GM12878 (cell line): ENCODE data around the gene RASGRP3. TPM values are rescaled to one million over a fixed set of nuclear protein-coding genes. Genes with fewer than 3 reads are reported as not detected.
A peak's percentile ranks its signal among the peaks of the same experiment; 100 is the strongest.

Experiments
- ATAC-seq: fragments of 200-7000 bp; cut with Tn5 transposase; 3 replicates; pipeline ENCODE4 v1.9.1; 2020; ENCODE audit warnings: mild to moderate bottlenecking, moderate library complexity
- BruUV-seq: library from RNA; stranded (reverse); fragments of 400-500 nt; replicated peaks from 2 replicates; lab custom pipeline; 2021; lab: Mats Ljungman, UMichigan
- CTCF ChIA-PET: fragments of 300-600 bp; sonication (Branson Sonifier 250); formaldehyde crosslinking; extraction: SDS; loops from one replicate; lab custom pipeline; 2021; ENCODE audit warnings: inconsistent platforms; lab: Yijun Ruan, JAX
- POLR2A ChIA-PET: fragments of 350-600 bp; formaldehyde crosslinking; extraction: SDS; loops from one replicate; lab custom pipeline; 2021; ENCODE audit warnings: inconsistent platforms; lab: Charles Lee
- RAD21 ChIA-PET: fragments of 300-600 bp; sonication (Branson Sonifier 250); formaldehyde crosslinking; loops from one replicate; lab custom pipeline; 2023; ENCODE audit warnings: antibody characterized with exemption; ENCODE audit not compliant: unreplicated experiment; lab: Charles Lee
- SMC1A ChIA-PET: fragments of 300-600 bp; sonication (Branson Sonifier 250); formaldehyde crosslinking; loops from one replicate; lab custom pipeline; 2023; ENCODE audit not compliant: unreplicated experiment, uncharacterized antibody; lab: Charles Lee
- DNase-seq: peaks from one replicate; pipeline ENCODE4 v3.0.0-alpha.2; 2011; ENCODE audit warnings: low read depth, low spot score
- FAIRE-seq: peaks from 3 replicates; lab custom pipeline; 2011; peaks lifted over from hg19 to GRCh38; lab: Jason Lieb, UNC
- H2AFZ ChIP-seq: 2 replicates; pipeline ENCODE4 v1.6.0; 2011; ENCODE audit warnings: low read depth, low read length, control low read depth; ENCODE audit not compliant: control insufficient read depth
- H3K27ac ChIP-seq: 2 replicates; pipeline ENCODE4 v1.5.1; 2011; ENCODE audit warnings: control low read depth; ENCODE audit not compliant: control insufficient read depth, insufficient read depth
- H3K27me3 ChIP-seq, 2 experiments: replicated peaks in 1 of 2; 2 replicates each; pipeline versions ENCODE4 v1.6.0 to v1.6.1; 2011; ENCODE audit warnings: low read length in 1 of 2; ENCODE audit not compliant: control insufficient read depth in 2 of 2, insufficient read depth in 2 of 2
- H3K36me3 ChIP-seq, 2 experiments: 2 replicates each; pipeline ENCODE4 v1.5.1; 2011; ENCODE audit warnings: low read length in 1 of 2; ENCODE audit not compliant: control insufficient read depth in 2 of 2, insufficient read depth in 2 of 2
- H3K4me1 ChIP-seq: 2 replicates; pipeline ENCODE4 v1.6.1; 2011; ENCODE audit warnings: mild to moderate bottlenecking, low read length, moderate library complexity, mixed read lengths; ENCODE audit not compliant: control insufficient read depth, insufficient read depth
- H3K4me2 ChIP-seq: 2 replicates; pipeline ENCODE4 v1.6.0; 2011; ENCODE audit warnings: control low read depth; ENCODE audit not compliant: control insufficient read depth, insufficient read depth
- H3K4me3 ChIP-seq: fragments of 200-600 bp; sonication (generic); 2 replicates; pipeline ENCODE4 v1.5.1; 2016
- H3K79me2 ChIP-seq: 2 replicates; pipeline ENCODE4 v1.6.0; 2011; ENCODE audit warnings: low read length; ENCODE audit not compliant: control insufficient read depth, insufficient read depth
- H3K9ac ChIP-seq: 2 replicates; pipeline ENCODE4 v1.8.0; 2011; ENCODE audit warnings: low read length, control low read depth, mixed read lengths; ENCODE audit not compliant: control insufficient read depth, insufficient read depth
- H3K9me3 ChIP-seq: replicated peaks from 3 replicates; pipeline ENCODE4 v1.5.1; 2011; ENCODE audit warnings: mild to moderate bottlenecking, low read length; ENCODE audit not compliant: control insufficient read depth, insufficient read depth
- H4K20me1 ChIP-seq: 2 replicates; pipeline ENCODE4 v1.6.0; 2011; ENCODE audit not compliant: control insufficient read depth, insufficient read depth
- CBX5 ChIP-seq: sonication (generic); IDR thresholded peaks from 2 replicates; pipeline ENCODE4 v1.6.1; 2016; ENCODE audit warnings: low read depth, moderate library complexity, mild to moderate bottlenecking, inconsistent platforms
- CHD2 ChIP-seq: IDR thresholded peaks from 2 replicates; pipeline ENCODE4 v1.6.1; 2011; ENCODE audit warnings: low read depth, low read length, improper control_type of control experiment, borderline replicate concordance
- ESRRA ChIP-seq: IDR thresholded peaks from 2 replicates; pipeline ENCODE4 v1.6.1; 2012; ENCODE audit warnings: mild to moderate bottlenecking, low read length, improper control_type of control experiment
- GABPA ChIP-seq: IDR thresholded peaks from 2 replicates; pipeline ENCODE4 v1.6.1; 2014; ENCODE audit warnings: antibody characterized with exemption, low read depth, mild to moderate bottlenecking, inconsistent platforms
- KLF5 ChIP-seq: fragments of 450-650 bp; IDR thresholded peaks from 2 replicates; pipeline ENCODE4 v1.6.1; 2014; ENCODE audit warnings: mild to moderate bottlenecking; ENCODE audit not compliant: partially characterized antibody
- MYB ChIP-seq: fragments of 150-350 bp; IDR thresholded peaks from 2 replicates; pipeline ENCODE4 v1.6.1; 2014; ENCODE audit warnings: mild to moderate bottlenecking, low read depth, low read length, borderline replicate concordance
- PAX5 ChIP-seq: IDR thresholded peaks from 2 replicates; pipeline ENCODE4 v1.6.1; 2011; ENCODE audit warnings: low read depth, low read length, borderline replicate concordance
- PAX8 ChIP-seq: fragments of 450-650 bp; IDR thresholded peaks from 2 replicates; pipeline ENCODE4 v1.6.1; 2017; ENCODE audit warnings: mild to moderate bottlenecking, moderate library complexity
- PRDM15 ChIP-seq: fragments of 450-650 bp; formaldehyde crosslinking; IDR thresholded peaks from 2 replicates; pipeline ENCODE4 v1.4.0; 2020; ENCODE audit warnings: mild to moderate bottlenecking, moderate library complexity
- RCOR1 ChIP-seq: conservative IDR thresholded peaks from 2 replicates; pipeline ENCODE4 v1.6.1; 2012; ENCODE audit warnings: low read depth, low read length, improper control_type of control experiment
- RFX5 ChIP-seq: IDR thresholded peaks from 2 replicates; pipeline ENCODE4 v1.6.1; 2011; ENCODE audit warnings: low read depth, low read length, improper control_type of control experiment
- SUZ12 ChIP-seq: fragments of 200-600 bp; sonication (generic); IDR thresholded peaks from one replicate; pipeline ENCODE4 v1.6.1; 2018; ENCODE audit warnings: antibody characterized with exemption, mild to moderate bottlenecking; ENCODE audit not compliant: unreplicated experiment
- TAF1 ChIP-seq: IDR thresholded peaks from 2 replicates; pipeline ENCODE4 v1.6.1; 2011; ENCODE audit warnings: mild to moderate bottlenecking, low read depth, low read length, borderline replicate concordance
- TARDBP ChIP-seq: IDR thresholded peaks from 2 replicates; pipeline ENCODE4 v1.6.1; 2016; ENCODE audit warnings: borderline replicate concordance
- TBL1XR1 ChIP-seq: IDR thresholded peaks from 2 replicates; pipeline ENCODE4 v1.6.1; 2012; ENCODE audit warnings: low read depth, low read length, improper control_type of control experiment
- WGBS: methylation state at CpG from one replicate; pipeline ENCODE4 v1.1.6; 2016; ENCODE audit warnings: low lambda C conversion rate; ENCODE audit not compliant: insufficient replicate concordance, insufficient coverage; ENCODE audit errors: missing lambda C conversion rate; 5-methylcytosine and 5-hydroxymethylcytosine counted together
- in situ Hi-C: fragments of 300-500 bp; cut with MboI; formaldehyde crosslinking; loops from 9 replicates; pipeline ENCODE4 v1.14.3; 2018; ENCODE audit warnings: mixed read lengths
- intact Hi-C: fragments of 100-400 bp; cut with micrococcal nuclease; formaldehyde crosslinking; loops from one replicate; pipeline ENCODE4 v1.14.2; 2022; ENCODE audit not compliant: unreplicated experiment
- polyA plus RNA-seq, 11 experiments: library from polyadenylated mRNA; depleted of rRNA in 4 of 11; unstranded in 6 of 11; stranded (reverse) in 5 of 11; fragments of >200 nt; fragmentation: Nextera tagmentation in 4 of 11; fragmentation: Illumina TruSeq in 1 of 11; extraction: Ambion mirVana in 4 of 11; extraction: Trizol in 1 of 11; gene quantifications; 1 replicate in 1 of 11; 2 replicates in 10 of 11; pipeline versions ENCODE4 v1.2.1 to v1.2.3, GENCODE V29; 2011 to 2016; ENCODE audit warnings: inconsistent platforms in 2 of 11, missing spikeins in 2 of 11, low read depth in 1 of 11
- total RNA-seq, 4 experiments: library from RNA; depleted of rRNA in 3 of 4; stranded (reverse); fragments of >200 nt in 3 of 4; fragmentation: Illumina TruSeq in 1 of 4; extraction: Trizol in 1 of 4; gene quantifications; 2 replicates each; pipeline versions ENCODE4 v1.2.1 to v1.2.3, GENCODE V29; 2013 to 2021
- TF ChIP-seq, protein P1 (sequence below): fragments of 450-650 bp; IDR thresholded peaks from 2 replicates; pipeline ENCODE4 v1.6.1; 2016; ENCODE audit warnings: mild to moderate bottlenecking, moderate library complexity, borderline replicate concordance

Gene RASGRP3
- total and polyA plus RNA-seq, 10 of the 15 experiments (the other 5 are each of a cell fraction or from before 2014, with no cell fraction given) = 31.6 to 106 (median 64.7) TPM

DNA sequence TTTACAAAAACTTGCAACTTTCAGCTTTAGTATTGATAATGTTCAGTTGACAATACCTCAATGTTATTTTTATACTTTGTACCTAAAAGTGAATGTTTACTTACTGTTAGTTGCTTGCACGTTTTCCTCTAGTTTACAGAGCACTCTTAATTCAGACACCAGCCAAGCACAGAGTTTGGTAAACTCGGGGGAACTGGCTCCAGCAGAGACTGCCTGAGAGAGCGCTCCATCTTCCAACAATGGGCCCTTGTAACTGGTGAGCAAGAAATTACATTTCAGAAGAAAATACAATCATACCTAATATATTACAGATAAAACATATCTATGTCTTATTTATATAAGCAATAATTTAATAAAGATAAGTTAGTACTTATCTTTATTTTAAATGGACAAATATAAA, 118.9 kb downstream of the RASGRP3 start (continued):
- TF ChIP-seq PRDM15 = no peak
- no peak for TF ChIP-seq GABPA
- TF ChIP-seq MYB = no peak
- TF ChIP-seq, all 136 proteins: peak for 0

GRCh38 chr2:33597026-33597425, 120.6 kb downstream of the RASGRP3 start:
- SMC1A ChIA-PET = interaction anchor here (1.1 to 2.3 kb wide), 3 partner anchors 9 to 121 kb away, joined by 3 to 6 read pairs (median 4); partner anchors contain the start of gene RASGRP3
- CTCF ChIA-PET = interaction anchor here (3.0 kb wide), 1 partner anchor 13 kb away, joined by 23 read pairs; no protein-coding TSS in a partner anchor
- Histone ChIP-seq H3K79me2 (peaks cover 54% of the 10 kb centered on the region), H3K27me3 (no peaks in the 10 kb centered on the region), H3K9me3 (no peaks in the 10 kb centered on the region), H2AFZ (no peak overlapping the region), H3K4me1 (no peaks in the 10 kb centered on the region), H3K36me3 (peaks cover 0 to 16% of the 10 kb centered on the region in 2 experiments; a peak in 1 of 4 replicates), H3K9ac (no peak overlapping the region; the same call in 1 of the 2 replicates), H3K4me3 (peak overlapping the region; percentile 54; the same call in 1 of the 2 replicates), H4K20me1 (no peaks in the 10 kb centered on the region), H3K27ac (no peak overlapping the region), H3K4me2 (peak overlapping the region; percentile 46)
- POLR2A ChIA-PET = interaction anchor here (0.6 kb wide), 1 partner anchor 940 kb away, joined by 5 read pairs; no protein-coding TSS in a partner anchor
- RAD21 ChIA-PET = interaction anchor here (2.8 kb wide), 1 partner anchor 121 kb away, joined by 11 read pairs; no protein-coding TSS in a partner anchor
- intact Hi-C loops (loop anchor here (5.0 kb wide), 1 partner anchor 120 kb away; the partner anchor contains the start of gene RASGRP3), in situ Hi-C loops (loop anchor here (25.0 kb wide), 1 partner anchor 835 kb away; no protein-coding TSS in a partner anchor)
- ATAC-seq = no peak
- no peak for FAIRE-seq
- DNase-seq = no peak
- WGBS = 63% methylated on average over 3 of the region's 3 CpGs
- BruUV-seq = no TSS peak
- TF ChIP-seq CHD2 (no peak), PAX8 (no peak), ESRRA (no peak), TARDBP (no peak), RFX5 (no peak), CBX5 (no peak), KLF5 (no peak), TBL1XR1 (no peak), RCOR1 (no peak), TAF1 (no peak), PAX5 (no peak), SUZ12 (no peak)
- TF ChIP-seq, protein P1, sequence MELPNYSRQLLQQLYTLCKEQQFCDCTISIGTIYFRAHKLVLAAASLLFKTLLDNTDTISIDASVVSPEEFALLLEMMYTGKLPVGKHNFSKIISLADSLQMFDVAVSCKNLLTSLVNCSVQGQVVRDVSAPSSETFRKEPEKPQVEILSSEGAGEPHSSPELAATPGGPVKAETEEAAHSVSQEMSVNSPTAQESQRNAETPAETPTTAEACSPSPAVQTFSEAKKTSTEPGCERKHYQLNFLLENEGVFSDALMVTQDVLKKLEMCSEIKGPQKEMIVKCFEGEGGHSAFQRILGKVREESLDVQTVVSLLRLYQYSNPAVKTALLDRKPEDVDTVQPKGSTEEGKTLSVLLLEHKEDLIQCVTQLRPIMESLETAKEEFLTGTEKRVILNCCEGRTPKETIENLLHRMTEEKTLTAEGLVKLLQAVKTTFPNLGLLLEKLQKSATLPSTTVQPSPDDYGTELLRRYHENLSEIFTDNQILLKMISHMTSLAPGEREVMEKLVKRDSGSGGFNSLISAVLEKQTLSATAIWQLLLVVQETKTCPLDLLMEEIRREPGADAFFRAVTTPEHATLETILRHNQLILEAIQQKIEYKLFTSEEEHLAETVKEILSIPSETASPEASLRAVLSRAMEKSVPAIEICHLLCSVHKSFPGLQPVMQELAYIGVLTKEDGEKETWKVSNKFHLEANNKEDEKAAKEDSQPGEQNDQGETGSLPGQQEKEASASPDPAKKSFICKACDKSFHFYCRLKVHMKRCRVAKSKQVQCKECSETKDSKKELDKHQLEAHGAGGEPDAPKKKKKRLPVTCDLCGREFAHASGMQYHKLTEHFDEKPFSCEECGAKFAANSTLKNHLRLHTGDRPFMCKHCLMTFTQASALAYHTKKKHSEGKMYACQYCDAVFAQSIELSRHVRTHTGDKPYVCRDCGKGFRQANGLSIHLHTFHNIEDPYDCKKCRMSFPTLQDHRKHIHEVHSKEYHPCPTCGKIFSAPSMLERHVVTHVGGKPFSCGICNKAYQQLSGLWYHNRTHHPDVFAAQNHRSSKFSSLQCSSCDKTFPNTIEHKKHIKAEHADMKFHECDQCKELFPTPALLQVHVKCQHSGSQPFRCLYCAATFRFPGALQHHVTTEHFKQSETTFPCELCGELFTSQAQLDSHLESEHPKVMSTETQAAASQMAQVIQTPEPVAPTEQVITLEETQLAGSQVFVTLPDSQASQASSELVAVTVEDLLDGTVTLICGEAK = no peak
